Measurements from ENCODE around the gene FOXL2NB.

The FOXL2NB gene

DNA sequence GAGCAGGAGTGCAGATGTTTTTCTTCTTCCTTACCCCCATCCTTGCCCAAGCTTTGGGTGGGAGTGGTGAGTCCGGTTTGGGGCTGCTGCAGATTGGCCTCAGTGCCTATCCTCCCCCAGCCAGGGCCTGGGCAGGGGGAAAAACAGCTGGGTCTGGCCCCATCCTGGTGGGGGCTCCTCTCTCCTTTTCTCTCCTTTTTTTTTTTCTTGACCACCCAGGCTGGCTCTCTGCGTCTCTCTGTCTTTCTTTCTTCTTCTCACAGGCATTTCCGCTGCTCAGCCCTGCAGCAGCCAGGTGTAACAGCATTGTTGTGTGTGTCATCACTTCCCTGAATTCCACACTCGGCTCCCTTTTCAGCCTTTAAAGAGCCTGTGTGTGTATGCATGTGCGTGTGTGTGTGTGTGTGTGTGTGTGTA is 2.0 kb downstream of the FOXL2NB start:
- Histone ChIP-seq H3K4me2 (ENCODE audit: low read length) (no peak overlapping the region), H3K4me1 (ENCODE audit: low read length) (no peaks in the 10 kb centered on the region), H3K79me2 (ENCODE audit: low read length) (no peaks in the 10 kb centered on the region), H2AFZ (ENCODE audit: low read depth, low read length) (no peak overlapping the region), H3K9ac (ENCODE audit: low read length) (no peak overlapping the region), H3K27me3 (ENCODE audit: low read depth, low read length) (no peaks in the 10 kb centered on the region), H4K20me1 (ENCODE audit: insufficient read depth, low read length) (no peaks in the 10 kb centered on the region), H3K4me3 (ENCODE audit: low read length) (no peak overlapping the region), H3K9me3 (ENCODE audit: insufficient read depth, low read length) (no peaks in the 10 kb centered on the region), H3K27ac (ENCODE audit: low read length) (no peak overlapping the region), H3K36me3 (replicated peaks; ENCODE audit: low read depth, low read length) (no peaks in the 10 kb centered on the region)
- TF ChIP-seq CTCF (IDR thresholded peaks at IDR 0.05; ENCODE audit: low read depth, low read length) (no peak), EZH2phosphoT487 (IDR thresholded peaks at IDR 0.05; ENCODE audit: low read depth) (no peak)

DNA sequence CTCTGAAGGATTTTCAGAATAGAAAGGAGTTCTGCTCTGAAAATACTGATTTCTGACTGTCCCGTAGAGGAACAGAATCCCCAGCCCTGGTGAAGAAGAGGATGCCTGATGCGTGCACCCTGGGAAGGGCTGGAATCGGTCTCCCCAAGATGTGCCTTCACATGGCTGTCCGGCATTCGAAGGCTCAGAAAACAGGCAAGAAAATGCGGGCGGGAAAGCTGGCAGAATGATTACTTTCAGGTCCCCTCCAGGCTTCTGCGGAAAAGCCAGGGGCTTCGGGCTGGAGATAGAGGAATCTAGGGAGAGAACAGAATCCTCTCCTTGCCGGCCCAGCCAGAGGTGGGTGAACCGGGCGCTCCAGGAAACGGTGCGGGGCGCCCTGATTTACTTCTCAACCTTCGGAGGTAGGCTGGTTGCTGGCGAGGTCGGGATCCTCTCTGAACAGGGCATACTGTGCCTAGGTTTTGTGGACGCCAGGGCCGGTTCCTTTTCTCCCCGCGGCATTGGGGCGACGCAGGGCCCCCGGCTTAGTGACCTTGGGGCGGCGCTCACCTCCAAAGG is 2.5 kb downstream of the FOXL2NB start:
- H3K9me3 ChIP-seq (ENCODE audit: insufficient read depth, low read length): no peaks in the 10 kb centered on the region
- TF ChIP-seq EZH2phosphoT487 (IDR thresholded peaks at IDR 0.05; ENCODE audit: low read depth): no peak
- no peak overlapping the region for H2AFZ ChIP-seq (ENCODE audit: low read depth, low read length)
- H4K20me1 ChIP-seq (ENCODE audit: insufficient read depth, low read length): no peaks in the 10 kb centered on the region
- H3K27ac ChIP-seq (ENCODE audit: low read length): no peak overlapping the region
- no peak overlapping the region for H3K9ac ChIP-seq (ENCODE audit: low read length)
- H3K4me2 ChIP-seq (ENCODE audit: low read length): no peak overlapping the region
- H3K4me1 ChIP-seq (ENCODE audit: low read length): no peaks in the 10 kb centered on the region
- H3K27me3 ChIP-seq (ENCODE audit: low read depth, low read length): no peaks in the 10 kb centered on the region
- H3K79me2 ChIP-seq (ENCODE audit: low read length): no peaks in the 10 kb centered on the region
- no peaks in the 10 kb centered on the region for H3K36me3 ChIP-seq (replicated peaks; ENCODE audit: low read depth, low read length)
- H3K4me3 ChIP-seq (ENCODE audit: low read length): no peak overlapping the region

DNA sequence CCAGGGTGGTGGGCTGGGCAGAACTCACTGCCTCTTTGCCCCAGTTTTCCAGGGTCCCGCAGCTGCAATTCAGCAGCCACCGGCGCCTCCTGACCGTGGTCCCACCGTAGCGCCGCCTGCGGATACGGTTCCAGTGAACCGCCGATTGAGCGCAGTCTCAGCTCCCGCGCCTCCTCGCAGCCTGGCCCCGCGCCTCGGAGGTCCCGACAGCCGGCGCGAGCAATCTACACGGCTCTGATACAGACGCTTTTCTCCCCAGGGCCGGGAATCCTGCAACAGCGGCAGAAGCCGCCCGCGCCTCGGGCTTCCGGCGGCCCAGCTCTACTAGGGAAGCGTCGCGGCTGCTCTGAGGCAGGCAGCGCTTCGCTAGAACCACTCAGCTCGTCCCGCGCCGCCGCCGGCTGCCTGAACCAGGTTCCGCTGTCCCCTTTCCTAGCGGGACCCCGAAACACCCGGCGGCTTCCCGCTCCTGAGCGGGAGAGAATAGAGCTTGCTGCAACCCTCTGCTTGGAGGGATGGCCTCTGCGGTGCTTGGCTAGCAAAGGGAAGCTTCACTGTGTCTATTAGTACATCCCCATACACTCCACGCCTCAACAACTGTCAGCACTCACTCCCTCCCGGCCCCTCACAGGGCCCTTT is 3.1 kb downstream of the FOXL2NB start:
- Histone ChIP-seq H4K20me1 (ENCODE audit: insufficient read depth, low read length) (no peaks in the 10 kb centered on the region), H3K4me3 (ENCODE audit: low read length) (no peak overlapping the region), H3K4me2 (ENCODE audit: low read length) (no peak overlapping the region), H3K79me2 (ENCODE audit: low read length) (no peaks in the 10 kb centered on the region), H3K9me3 (ENCODE audit: insufficient read depth, low read length) (no peaks in the 10 kb centered on the region), H3K36me3 (replicated peaks; ENCODE audit: low read depth, low read length) (no peaks in the 10 kb centered on the region), H3K27ac (ENCODE audit: low read length) (no peak overlapping the region), H3K4me1 (ENCODE audit: low read length) (no peaks in the 10 kb centered on the region), H2AFZ (ENCODE audit: low read depth, low read length) (no peak overlapping the region), H3K27me3 (ENCODE audit: low read depth, low read length) (no peaks in the 10 kb centered on the region), H3K9ac (ENCODE audit: low read length) (no peak overlapping the region)
- TF ChIP-seq CTCF (IDR thresholded peaks at IDR 0.05; ENCODE audit: low read depth, low read length): no peak
- no peak for TF ChIP-seq EZH2phosphoT487 (IDR thresholded peaks at IDR 0.05; ENCODE audit: low read depth)

DNA sequence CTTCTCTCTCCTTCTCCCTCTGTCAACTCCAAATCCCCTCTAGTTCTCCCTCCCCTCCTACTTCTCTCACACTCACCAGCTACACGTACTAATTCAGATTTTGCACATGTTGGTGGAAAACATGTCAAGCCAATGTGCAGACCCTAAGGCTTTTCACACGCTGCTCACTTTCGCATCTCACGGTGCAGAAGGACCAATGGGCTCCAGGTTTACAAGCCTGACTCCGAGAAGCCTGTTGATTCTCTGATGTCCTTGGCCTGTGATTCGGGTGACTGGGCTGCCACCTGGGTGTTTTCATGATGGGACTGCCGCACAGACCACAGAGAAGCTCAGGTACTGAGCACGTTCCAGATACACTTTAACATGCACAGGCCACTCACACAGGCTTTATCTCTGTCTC is 3.7 kb downstream of the FOXL2NB start:
- no peaks in the 10 kb centered on the region for H4K20me1 ChIP-seq (ENCODE audit: insufficient read depth, low read length)
- no peaks in the 10 kb centered on the region for H3K79me2 ChIP-seq (ENCODE audit: low read length)
- no peak overlapping the region for H2AFZ ChIP-seq (ENCODE audit: low read depth, low read length)
- TF ChIP-seq CTCF (IDR thresholded peaks at IDR 0.05; ENCODE audit: low read depth, low read length) (no peak), EZH2phosphoT487 (IDR thresholded peaks at IDR 0.05; ENCODE audit: low read depth) (no peak)
- no peak overlapping the region for H3K4me2 ChIP-seq (ENCODE audit: low read length)
- H3K4me1 ChIP-seq (ENCODE audit: low read length): no peaks in the 10 kb centered on the region
- no peak overlapping the region for H3K27ac ChIP-seq (ENCODE audit: low read length)
- no peaks in the 10 kb centered on the region for H3K9me3 ChIP-seq (ENCODE audit: insufficient read depth, low read length)
- H3K4me3 ChIP-seq (ENCODE audit: low read length): no peak overlapping the region
- no peaks in the 10 kb centered on the region for H3K27me3 ChIP-seq (ENCODE audit: low read depth, low read length)
- H3K36me3 ChIP-seq (replicated peaks; ENCODE audit: low read depth, low read length): no peaks in the 10 kb centered on the region
- H3K9ac ChIP-seq (ENCODE audit: low read length): no peak overlapping the region
